Activated CD4-positive, CD25-positive, alpha-beta regulatory T cell treated with anti-CD3 and anti-CD28 coated beads, Interleukin-2, amount 50 U/mL, for 16 hours (primary cell): ENCODE results near the gene DCAF7.

ENCODE experiments used
- DNase-seq: peaks from one replicate; pipeline ENCODE4 v3.0.0-alpha.2; 2020; ENCODE audit warnings: low read depth, low spot score

Gene DCAF7

GRCh38 chr17:63525190-63525946 is 24.9 kb upstream of the DCAF7 start:
- no peak for DNase-seq

- DNase-seq, result no peak
These were observed 23.4 kb upstream of the DCAF7 start for GRCh38 chr17:63526861-63527260.

GRCh38 chr17:63528183-63528582 is 22.1 kb upstream of the DCAF7 start:
- DNase-seq, result no peak

- no peak for DNase-seq
These were observed 20.3 kb upstream of the DCAF7 start for GRCh38 chr17:63529711-63530556.

- no peak for DNase-seq
These were observed 19.7 kb upstream of the DCAF7 start for GRCh38 chr17:63530557-63531021.

GRCh38 chr17:63531022-63531965 is 19.0 kb upstream of the DCAF7 start:
- DNase-seq, result no peak

GRCh38 chr17:63533433-63534077 is 16.7 kb upstream of the DCAF7 start:
- no peak for DNase-seq

- DNase-seq, result no peak
These were observed 16.2 kb upstream of the DCAF7 start for GRCh38 chr17:63534078-63534570.

GRCh38 chr17:63534816-63535455 is 15.3 kb upstream of the DCAF7 start:
- DNase-seq, result no peak

- no peak for DNase-seq
These were observed 14.6 kb upstream of the DCAF7 start for GRCh38 chr17:63535640-63536039.

- no peak for DNase-seq
These were observed 13.3 kb upstream of the DCAF7 start for GRCh38 chr17:63537001-63537400.

GRCh38 chr17:63537991-63538692 is 12.1 kb upstream of the DCAF7 start:
- no peak for DNase-seq

GRCh38 chr17:63538693-63539595 is 11.3 kb upstream of the DCAF7 start:
- DNase-seq, result no peak

GRCh38 chr17:63540590-63540989 is 9.7 kb upstream of the DCAF7 start:
- DNase-seq, result no peak

GRCh38 chr17:63542218-63542545 is 8.1 kb upstream of the DCAF7 start:
- no peak for DNase-seq

- no peak for DNase-seq
These were observed 7.1 kb upstream of the DCAF7 start for GRCh38 chr17:63542942-63543821.

GRCh38 chr17:63543822-63544420 is 6.4 kb upstream of the DCAF7 start:
- no peak for DNase-seq
